ENCODE results near the gene ZBED3.

The ZBED3 gene

GRCh38 chr5:77030097-77031071, 56.7 kb downstream of the ZBED3 start, which contains the start of gene AGGF1:
AGGF1 (plus strand) TSS chr5:77030404; CDS start chr5:77030767, 363 bp downstream.
- Histone ChIP-seq H3K4me3 (IDR thresholded peaks at IDR 0.05; ENCODE audit: insufficient read depth, low read depth, low read length) (peak within 1 kb of the TSS; percentile 68), H3K27me3 (ENCODE audit: insufficient read depth, low read depth) (no peaks in the 10 kb centered on the region), H3K9ac (peak within 1 kb of the TSS; percentile 80), H4K20me1 (ENCODE audit: insufficient read depth) (no peaks in the 10 kb centered on the region), H3K4me1 (ENCODE audit: low read depth, poor library complexity, severe bottlenecking) (peaks cover 16% of the 10 kb centered on the region), H3K4me2 (peak within 1 kb of the TSS; percentile 97), H3K27ac (peak within 1 kb of the TSS; percentile 39), H3K36me3 (ENCODE audit: insufficient read depth) (no peaks in the 10 kb centered on the region), H3K79me2 (ENCODE audit: insufficient read depth, low read depth) (no peaks in the 10 kb centered on the region; the same call in 1 of the 2 replicates), H2AFZ (ENCODE audit: low read depth) (peak within 1 kb of the TSS; percentile 95)
- no peak for TF ChIP-seq CTCF (conservative IDR thresholded peaks at IDR 0.05; ENCODE audit: low read depth, low read length)

DNA sequence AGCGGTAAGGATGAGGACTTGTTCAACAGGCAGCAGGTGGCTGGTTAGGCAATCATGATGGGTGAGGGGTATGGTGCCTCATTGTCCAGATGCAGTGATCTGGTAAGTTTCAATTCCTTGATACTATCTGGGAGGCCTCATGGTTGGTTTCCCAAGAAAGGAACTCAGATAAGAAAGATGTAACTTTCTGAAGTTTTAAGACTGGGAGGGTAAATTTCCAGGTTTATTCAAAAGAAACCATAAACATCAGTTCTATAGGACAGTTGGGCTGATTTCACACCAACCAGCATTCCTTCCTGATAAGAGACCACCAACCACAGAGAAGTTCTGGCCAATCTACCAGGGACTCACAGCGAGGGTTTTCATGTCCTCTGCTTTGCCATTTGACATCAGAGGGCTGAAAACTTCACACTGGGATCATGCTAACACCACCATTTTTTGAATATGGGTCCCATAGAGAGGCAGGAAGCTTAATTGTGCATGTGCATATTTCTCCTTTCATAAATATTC, 57.7 kb downstream of the ZBED3 start:
- H3K4me3 ChIP-seq (IDR thresholded peaks at IDR 0.05; ENCODE audit: insufficient read depth, low read depth, low read length) = no peak overlapping the region

DNA sequence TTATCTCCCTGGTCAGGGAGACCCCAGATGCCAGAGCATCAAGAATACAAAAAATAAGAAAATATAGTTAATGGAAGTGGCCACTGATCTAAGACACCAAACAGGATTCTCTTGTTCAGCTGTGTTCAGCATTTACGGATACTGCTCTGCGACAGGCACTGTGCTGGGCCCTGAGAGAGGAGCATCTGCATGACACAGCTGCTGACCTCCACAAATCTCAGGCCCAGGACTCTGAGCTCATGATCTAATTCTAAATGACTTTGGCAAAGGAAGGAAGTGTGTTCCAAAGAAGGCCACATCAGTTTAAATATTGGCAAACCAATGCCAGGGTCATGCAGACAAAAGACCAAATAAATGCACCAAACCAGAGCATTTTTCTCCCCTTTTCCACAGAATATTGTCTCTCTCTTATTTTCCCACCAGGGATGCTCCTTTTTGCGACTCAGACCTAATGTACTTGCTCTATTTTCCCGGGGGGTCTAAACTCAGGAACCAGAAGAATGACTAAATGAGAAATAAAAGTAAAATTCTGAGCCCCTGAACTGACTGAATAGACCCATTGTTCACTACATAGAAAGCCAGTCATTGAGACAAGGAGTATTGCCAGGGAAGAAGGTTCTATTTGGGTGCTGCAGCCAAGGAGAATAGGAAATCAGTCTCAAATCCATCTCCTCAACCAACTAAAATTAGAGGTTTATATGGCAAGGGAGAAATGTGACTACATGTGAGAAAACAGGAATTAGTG, 58.3 kb downstream of the ZBED3 start:
- Histone ChIP-seq H3K36me3 (ENCODE audit: insufficient read depth) (no peaks in the 10 kb centered on the region), H3K9ac (no peak overlapping the region), H3K4me2 (no peak overlapping the region), H3K4me1 (ENCODE audit: low read depth, poor library complexity, severe bottlenecking) (peaks cover 16% of the 10 kb centered on the region), H3K79me2 (ENCODE audit: insufficient read depth, low read depth) (no peaks in the 10 kb centered on the region; the same call in 1 of the 2 replicates), H4K20me1 (ENCODE audit: insufficient read depth) (no peaks in the 10 kb centered on the region), H3K27me3 (ENCODE audit: insufficient read depth, low read depth) (no peaks in the 10 kb centered on the region), H2AFZ (ENCODE audit: low read depth) (no peak overlapping the region), H3K4me3 (IDR thresholded peaks at IDR 0.05; ENCODE audit: insufficient read depth, low read depth, low read length) (no peak overlapping the region), H3K27ac (no peak overlapping the region)
- TF ChIP-seq CTCF (conservative IDR thresholded peaks at IDR 0.05; ENCODE audit: low read depth, low read length) = no peak

More for the DNA sequence above, 57.7 kb downstream of the ZBED3 start:
- Histone ChIP-seq H3K4me1 (ENCODE audit: low read depth, poor library complexity, severe bottlenecking) (peaks cover 16% of the 10 kb centered on the region), H3K36me3 (ENCODE audit: insufficient read depth) (no peaks in the 10 kb centered on the region), H3K9ac (no peak overlapping the region), H3K4me2 (peak overlapping the region; percentile 97), H4K20me1 (ENCODE audit: insufficient read depth) (no peaks in the 10 kb centered on the region), H3K79me2 (ENCODE audit: insufficient read depth, low read depth) (no peaks in the 10 kb centered on the region; the same call in 1 of the 2 replicates), H2AFZ (ENCODE audit: low read depth) (peak overlapping the region; percentile 95), H3K27me3 (ENCODE audit: insufficient read depth, low read depth) (no peaks in the 10 kb centered on the region), H3K27ac (no peak overlapping the region)
- no peak for TF ChIP-seq CTCF (conservative IDR thresholded peaks at IDR 0.05; ENCODE audit: low read depth, low read length)

DNA sequence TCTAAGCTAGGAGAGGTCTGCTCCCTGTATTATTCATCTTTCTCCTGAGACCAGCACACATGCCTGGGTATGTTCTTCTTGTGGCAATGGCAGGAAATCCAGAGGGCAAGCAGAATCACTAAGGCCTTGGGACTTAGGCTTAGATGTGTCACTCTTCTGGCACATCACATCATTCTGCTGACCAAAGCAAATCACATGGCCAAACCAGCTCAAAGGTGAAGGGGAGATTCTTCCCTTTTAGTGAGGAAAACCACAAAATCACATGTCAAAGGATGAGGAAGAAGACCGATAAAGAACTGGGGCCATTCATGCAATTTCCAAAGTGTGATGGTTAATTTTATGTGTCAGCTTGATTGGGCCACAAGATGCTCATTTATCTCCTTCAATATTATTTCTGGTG, 62.6 kb downstream of the ZBED3 start:
- no peaks in the 10 kb centered on the region for H3K36me3 ChIP-seq (ENCODE audit: insufficient read depth)
- TF ChIP-seq CTCF (conservative IDR thresholded peaks at IDR 0.05; ENCODE audit: low read depth, low read length) = no peak
- no peak overlapping the region for H3K27ac ChIP-seq
- no peak overlapping the region for H3K9ac ChIP-seq
- no peak overlapping the region for H2AFZ ChIP-seq (ENCODE audit: low read depth)
- no peaks in the 10 kb centered on the region for H4K20me1 ChIP-seq (ENCODE audit: insufficient read depth)
- no peaks in the 10 kb centered on the region for H3K4me1 ChIP-seq (ENCODE audit: low read depth, poor library complexity, severe bottlenecking)
- no peaks in the 10 kb centered on the region for H3K27me3 ChIP-seq (ENCODE audit: insufficient read depth, low read depth)
- H3K4me2 ChIP-seq = no peak overlapping the region
- no peaks in the 10 kb centered on the region for H3K79me2 ChIP-seq (ENCODE audit: insufficient read depth, low read depth)
- H3K4me3 ChIP-seq (IDR thresholded peaks at IDR 0.05; ENCODE audit: insufficient read depth, low read depth, low read length) = no peak overlapping the region

All from KMS-11 (cell line).